WTC11 (cell line): ENCODE measurements around the gene RIPPLY2. TPM values are rescaled to one million over a fixed set of nuclear protein-coding genes. Genes with fewer than 3 reads are reported as not detected.

Source experiments
- ATAC-seq: fragments of 200-7000 bp; cut with Tn5 transposase; 2 replicates; pipeline ENCODE4 v1.10.0; 2021; ENCODE audit warnings: mild to moderate bottlenecking, moderate library complexity
- CTCF ChIA-PET: fragments of 300-600 bp; sonication (Branson Sonifier 250); formaldehyde crosslinking; loops from one replicate; lab custom pipeline; 2021; ENCODE audit warnings: antibody characterized with exemption; lab: Charles Lee
- POLR2A ChIA-PET: fragments of 350-600 bp; sonication (Branson Sonifier 250); formaldehyde crosslinking; loops from one replicate; lab custom pipeline; 2021; ENCODE audit warnings: antibody characterized with exemption; lab: Charles Lee
- DNase-seq: peaks from one replicate; pipeline ENCODE4 v3.0.0; 2021; ENCODE audit warnings: low spot score
- H3K27ac Mint-ChIP-seq: 2 replicates; pipeline ENCODE4 v1.8.0; 2021; ENCODE audit warnings: mixed read lengths
- H3K27me3 Mint-ChIP-seq: 2 replicates; pipeline ENCODE4 v1.8.0; 2021; ENCODE audit warnings: low read depth, mild to moderate bottlenecking, moderate library complexity, mixed read lengths
- H3K36me3 Mint-ChIP-seq: 2 replicates; pipeline ENCODE4 v1.8.0; 2021; ENCODE audit warnings: mixed read lengths
- H3K4me1 Mint-ChIP-seq: 2 replicates; pipeline ENCODE4 v1.8.0; 2022; ENCODE audit warnings: mixed read lengths
- H3K4me3 Mint-ChIP-seq: 2 replicates; pipeline ENCODE4 v1.8.0; 2021; ENCODE audit warnings: mild to moderate bottlenecking, moderate library complexity, mixed read lengths
- H3K9me3 Mint-ChIP-seq: 2 replicates; pipeline ENCODE4 v1.8.0; 2021; ENCODE audit warnings: mixed read lengths
- AFF4 ChIP-seq: sonication (generic); formaldehyde crosslinking; IDR thresholded peaks from 2 replicates; pipeline ENCODE4 v1.8.1; 2023; ENCODE audit warnings: mild to moderate bottlenecking, missing genetic modification reagents, borderline replicate concordance
- GTF2I ChIP-seq: fragments of 250-450 bp; sonication (Bioruptor Pico); conservative IDR thresholded peaks from 2 replicates; pipeline ENCODE4 v1.4.0; 2021; ENCODE audit warnings: mild to moderate bottlenecking
- JAZF1 ChIP-seq: fragments of 250-450 bp; sonication (Bioruptor Pico); IDR thresholded peaks from 2 replicates; pipeline ENCODE4 v1.9.0; 2021; ENCODE audit warnings: moderate library complexity, mild to moderate bottlenecking, inconsistent platforms
- RELA ChIP-seq: sonication (generic); formaldehyde crosslinking; IDR thresholded peaks from 2 replicates; pipeline ENCODE4 v1.8.1; 2022; ENCODE audit warnings: missing genetic modification reagents, mild to moderate bottlenecking, borderline replicate concordance
- TCF7 ChIP-seq: sonication (generic); formaldehyde crosslinking; IDR thresholded peaks from 2 replicates; pipeline ENCODE4 v1.8.0; 2022; ENCODE audit warnings: mild to moderate bottlenecking, low read depth, missing genetic modification reagents, moderate library complexity
- TEAD1 ChIP-seq: sonication (generic); formaldehyde crosslinking; IDR thresholded peaks from 2 replicates; pipeline ENCODE4 v1.8.0; 2022; ENCODE audit warnings: mild to moderate bottlenecking, missing genetic modification reagents
- ZNF121 ChIP-seq: sonication (generic); formaldehyde crosslinking; IDR thresholded peaks from 2 replicates; pipeline ENCODE4 v1.8.0; 2023; ENCODE audit warnings: missing genetic modification reagents
- ZNF219 ChIP-seq: sonication (generic); formaldehyde crosslinking; IDR thresholded peaks from 2 replicates; pipeline ENCODE4 v1.8.0; 2023; ENCODE audit warnings: missing genetic modification reagents, mild to moderate bottlenecking, borderline replicate concordance
- ZNF416 ChIP-seq: fragments of 250-450 bp; sonication (Bioruptor Pico); IDR thresholded peaks from 2 replicates; pipeline ENCODE4 v1.9.0; 2021; ENCODE audit warnings: mild to moderate bottlenecking, inconsistent platforms
- ZNF532 ChIP-seq: fragments of 250-450 bp; sonication (Bioruptor Pico); IDR thresholded peaks from 2 replicates; pipeline ENCODE4 v1.9.0; 2021; ENCODE audit warnings: mild to moderate bottlenecking, borderline replicate concordance
- total RNA-seq: library from RNA; stranded (reverse); gene quantifications from 3 replicates; pipeline ENCODE4 v1.2.3, GENCODE V29; 2021
- TF ChIP-seq, protein P1 (sequence below): sonication (generic); formaldehyde crosslinking; IDR thresholded peaks from 2 replicates; pipeline ENCODE4 v1.8.0; 2023; ENCODE audit warnings: missing genetic modification reagents, mild to moderate bottlenecking, borderline replicate concordance
- TF ChIP-seq, protein P2 (sequence below): fragments of 250-450 bp; sonication (Bioruptor Pico); IDR thresholded peaks from 2 replicates; pipeline ENCODE4 v1.9.0; 2021; ENCODE audit warnings: mild to moderate bottlenecking

RIPPLY2 gene
- total RNA-seq, 1 experiment from 2014 or later, result 0.66 TPM

GRCh38 chr6:83901624-83902023 is 48.5 kb downstream of the RIPPLY2 start:
- H3K4me3 Mint-ChIP-seq, result no peak overlapping the region
- H3K9me3 Mint-ChIP-seq, result peaks cover 21% of the 10 kb centered on the region
- ATAC-seq, result no peak
- TF ChIP-seq, protein P1, sequence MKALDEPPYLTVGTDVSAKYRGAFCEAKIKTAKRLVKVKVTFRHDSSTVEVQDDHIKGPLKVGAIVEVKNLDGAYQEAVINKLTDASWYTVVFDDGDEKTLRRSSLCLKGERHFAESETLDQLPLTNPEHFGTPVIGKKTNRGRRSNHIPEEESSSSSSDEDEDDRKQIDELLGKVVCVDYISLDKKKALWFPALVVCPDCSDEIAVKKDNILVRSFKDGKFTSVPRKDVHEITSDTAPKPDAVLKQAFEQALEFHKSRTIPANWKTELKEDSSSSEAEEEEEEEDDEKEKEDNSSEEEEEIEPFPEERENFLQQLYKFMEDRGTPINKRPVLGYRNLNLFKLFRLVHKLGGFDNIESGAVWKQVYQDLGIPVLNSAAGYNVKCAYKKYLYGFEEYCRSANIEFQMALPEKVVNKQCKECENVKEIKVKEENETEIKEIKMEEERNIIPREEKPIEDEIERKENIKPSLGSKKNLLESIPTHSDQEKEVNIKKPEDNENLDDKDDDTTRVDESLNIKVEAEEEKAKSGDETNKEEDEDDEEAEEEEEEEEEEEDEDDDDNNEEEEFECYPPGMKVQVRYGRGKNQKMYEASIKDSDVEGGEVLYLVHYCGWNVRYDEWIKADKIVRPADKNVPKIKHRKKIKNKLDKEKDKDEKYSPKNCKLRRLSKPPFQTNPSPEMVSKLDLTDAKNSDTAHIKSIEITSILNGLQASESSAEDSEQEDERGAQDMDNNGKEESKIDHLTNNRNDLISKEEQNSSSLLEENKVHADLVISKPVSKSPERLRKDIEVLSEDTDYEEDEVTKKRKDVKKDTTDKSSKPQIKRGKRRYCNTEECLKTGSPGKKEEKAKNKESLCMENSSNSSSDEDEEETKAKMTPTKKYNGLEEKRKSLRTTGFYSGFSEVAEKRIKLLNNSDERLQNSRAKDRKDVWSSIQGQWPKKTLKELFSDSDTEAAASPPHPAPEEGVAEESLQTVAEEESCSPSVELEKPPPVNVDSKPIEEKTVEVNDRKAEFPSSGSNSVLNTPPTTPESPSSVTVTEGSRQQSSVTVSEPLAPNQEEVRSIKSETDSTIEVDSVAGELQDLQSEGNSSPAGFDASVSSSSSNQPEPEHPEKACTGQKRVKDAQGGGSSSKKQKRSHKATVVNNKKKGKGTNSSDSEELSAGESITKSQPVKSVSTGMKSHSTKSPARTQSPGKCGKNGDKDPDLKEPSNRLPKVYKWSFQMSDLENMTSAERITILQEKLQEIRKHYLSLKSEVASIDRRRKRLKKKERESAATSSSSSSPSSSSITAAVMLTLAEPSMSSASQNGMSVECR (CRISPR knock-in tag), result no peak
- TF ChIP-seq, all 79 proteins: peak for 0
- no peak overlapping the region for H3K27ac Mint-ChIP-seq
- H3K36me3 Mint-ChIP-seq, result peaks cover 13% of the 10 kb centered on the region
- no peaks in the 10 kb centered on the region; the same call in 1 of the 2 replicates for H3K27me3 Mint-ChIP-seq
- DNase-seq, result no peak
- H3K4me1 Mint-ChIP-seq, result no peaks in the 10 kb centered on the region
- ChIA-PET CTCF (interaction anchor here (0.7 kb wide), 1 partner anchor 80 kb away, joined by 3 read pairs; no protein-coding TSS in a partner anchor), POLR2A (no interaction called here)

- TF ChIP-seq ZNF121 (CRISPR knock-in tag) (no peak), ZNF532 (no peak)
- TF ChIP-seq, protein P2, sequence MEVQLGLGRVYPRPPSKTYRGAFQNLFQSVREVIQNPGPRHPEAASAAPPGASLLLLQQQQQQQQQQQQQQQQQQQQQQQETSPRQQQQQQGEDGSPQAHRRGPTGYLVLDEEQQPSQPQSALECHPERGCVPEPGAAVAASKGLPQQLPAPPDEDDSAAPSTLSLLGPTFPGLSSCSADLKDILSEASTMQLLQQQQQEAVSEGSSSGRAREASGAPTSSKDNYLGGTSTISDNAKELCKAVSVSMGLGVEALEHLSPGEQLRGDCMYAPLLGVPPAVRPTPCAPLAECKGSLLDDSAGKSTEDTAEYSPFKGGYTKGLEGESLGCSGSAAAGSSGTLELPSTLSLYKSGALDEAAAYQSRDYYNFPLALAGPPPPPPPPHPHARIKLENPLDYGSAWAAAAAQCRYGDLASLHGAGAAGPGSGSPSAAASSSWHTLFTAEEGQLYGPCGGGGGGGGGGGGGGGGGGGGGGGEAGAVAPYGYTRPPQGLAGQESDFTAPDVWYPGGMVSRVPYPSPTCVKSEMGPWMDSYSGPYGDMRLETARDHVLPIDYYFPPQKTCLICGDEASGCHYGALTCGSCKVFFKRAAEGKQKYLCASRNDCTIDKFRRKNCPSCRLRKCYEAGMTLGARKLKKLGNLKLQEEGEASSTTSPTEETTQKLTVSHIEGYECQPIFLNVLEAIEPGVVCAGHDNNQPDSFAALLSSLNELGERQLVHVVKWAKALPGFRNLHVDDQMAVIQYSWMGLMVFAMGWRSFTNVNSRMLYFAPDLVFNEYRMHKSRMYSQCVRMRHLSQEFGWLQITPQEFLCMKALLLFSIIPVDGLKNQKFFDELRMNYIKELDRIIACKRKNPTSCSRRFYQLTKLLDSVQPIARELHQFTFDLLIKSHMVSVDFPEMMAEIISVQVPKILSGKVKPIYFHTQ (CRISPR knock-in tag), result no peak
- peaks cover 15% of the 10 kb centered on the region for H3K9me3 Mint-ChIP-seq
- no peak for ATAC-seq
- POLR2A ChIA-PET, result no interaction called here
- H3K4me1 Mint-ChIP-seq, result peaks cover 8% of the 10 kb centered on the region
- CTCF ChIA-PET, result no interaction called here
- no peak overlapping the region for H3K27ac Mint-ChIP-seq
- no peaks in the 10 kb centered on the region; the same call in 1 of the 2 replicates for H3K27me3 Mint-ChIP-seq
- DNase-seq, result no peak
- peaks cover 8% of the 10 kb centered on the region for H3K36me3 Mint-ChIP-seq
- no peak overlapping the region for H3K4me3 Mint-ChIP-seq
Observed at GRCh38 chr6:83904395-83904794, 51.2 kb downstream of the RIPPLY2 start.

GRCh38 chr6:83905648-83906047 is 52.5 kb downstream of the RIPPLY2 start:
- no peak overlapping the region for H3K27ac Mint-ChIP-seq
- ATAC-seq (no peak), DNase-seq (no peak)
- ChIA-PET POLR2A (no interaction called here), CTCF (no interaction called here)
- no peak for TF ChIP-seq AFF4 (CRISPR knock-in tag)
- no peak for TF ChIP-seq GTF2I (CRISPR knock-in tag)
- TF ChIP-seq RELA (CRISPR knock-in tag), result no peak
- no peak for TF ChIP-seq TCF7 (CRISPR knock-in tag)
- TF ChIP-seq ZNF121 (CRISPR knock-in tag), result no peak
- no peak for TF ChIP-seq JAZF1 (CRISPR knock-in tag)
- TF ChIP-seq ZNF416, result no peak
- no peak for TF ChIP-seq ZNF219 (CRISPR knock-in tag)
- TF ChIP-seq TEAD1, result no peak
- H3K4me1 Mint-ChIP-seq, result peaks cover 20% of the 10 kb centered on the region
- peaks cover 8% of the 10 kb centered on the region for H3K36me3 Mint-ChIP-seq
- H3K4me3 Mint-ChIP-seq, result no peak overlapping the region
- peaks cover 15% of the 10 kb centered on the region for H3K9me3 Mint-ChIP-seq
- H3K27me3 Mint-ChIP-seq, result no peaks in the 10 kb centered on the region; the same call in 1 of the 2 replicates
